Subcutaneous adipose tissue (tissue), 4 donors: ENCODE measurements around the gene BOC. TPM values are rescaled to one million over a fixed set of nuclear protein-coding genes. Genes with fewer than 3 reads are reported as not detected.

Source experiments
- total RNA-seq, 4 donors: library from RNA; depleted of rRNA; stranded (reverse); fragments of >200 nt; gene quantifications; one replicate each; pipeline ENCODE4 v1.1.0, GENCODE V29; 2016
- TF ChIP-seq, protein P1 (sequence below): fragments of 450-650 bp; IDR thresholded peaks from one replicate; pipeline ENCODE4 v1.5.1; 2016; ENCODE audit warnings: low read depth, mild to moderate bottlenecking, control low read depth, antibody characterized with exemption, moderate library complexity

Gene BOC
- total RNA-seq, 4 donors from 2014 or later, result 15.1 to 46.5 (median 28.4) TPM

DNA sequence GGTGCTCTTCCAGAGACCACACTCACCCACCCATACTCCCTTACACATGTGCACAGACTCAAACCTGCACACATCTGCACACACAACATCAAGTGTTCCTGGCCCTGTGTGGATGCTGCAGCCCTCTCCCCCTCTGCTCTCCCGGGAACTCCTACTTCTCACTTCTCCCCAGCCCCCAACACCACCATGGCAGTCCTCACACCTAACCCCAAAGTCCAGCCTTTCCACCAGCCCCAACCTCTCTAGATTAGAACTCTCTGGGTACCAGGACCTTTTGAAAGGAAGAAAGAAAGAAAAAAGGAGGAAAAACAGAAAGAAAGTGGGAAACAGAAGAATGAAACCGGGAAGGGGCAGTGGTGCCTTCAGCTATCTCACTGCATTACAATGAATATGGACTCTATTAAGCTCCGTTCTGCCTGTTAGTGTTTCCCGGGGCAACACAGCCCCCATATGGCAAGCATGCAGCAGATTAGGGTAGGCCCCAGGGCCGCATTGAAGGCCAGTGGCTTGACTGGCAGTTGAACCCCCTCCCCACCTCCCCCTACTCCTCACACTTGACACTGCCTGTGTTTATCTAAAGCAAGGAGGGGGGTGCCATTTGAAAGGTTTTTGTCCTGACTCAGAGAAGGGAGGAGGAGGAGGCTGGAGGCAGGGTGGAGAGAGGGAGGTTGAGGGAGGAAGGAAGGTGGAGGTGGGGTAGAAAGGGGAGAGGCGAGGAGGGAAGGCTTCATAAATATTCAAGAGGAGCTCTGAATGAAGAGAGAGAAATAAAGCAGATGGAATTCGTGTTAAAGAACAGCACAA lies 30.1 kb downstream of the BOC start:
- TF ChIP-seq, protein P1, sequence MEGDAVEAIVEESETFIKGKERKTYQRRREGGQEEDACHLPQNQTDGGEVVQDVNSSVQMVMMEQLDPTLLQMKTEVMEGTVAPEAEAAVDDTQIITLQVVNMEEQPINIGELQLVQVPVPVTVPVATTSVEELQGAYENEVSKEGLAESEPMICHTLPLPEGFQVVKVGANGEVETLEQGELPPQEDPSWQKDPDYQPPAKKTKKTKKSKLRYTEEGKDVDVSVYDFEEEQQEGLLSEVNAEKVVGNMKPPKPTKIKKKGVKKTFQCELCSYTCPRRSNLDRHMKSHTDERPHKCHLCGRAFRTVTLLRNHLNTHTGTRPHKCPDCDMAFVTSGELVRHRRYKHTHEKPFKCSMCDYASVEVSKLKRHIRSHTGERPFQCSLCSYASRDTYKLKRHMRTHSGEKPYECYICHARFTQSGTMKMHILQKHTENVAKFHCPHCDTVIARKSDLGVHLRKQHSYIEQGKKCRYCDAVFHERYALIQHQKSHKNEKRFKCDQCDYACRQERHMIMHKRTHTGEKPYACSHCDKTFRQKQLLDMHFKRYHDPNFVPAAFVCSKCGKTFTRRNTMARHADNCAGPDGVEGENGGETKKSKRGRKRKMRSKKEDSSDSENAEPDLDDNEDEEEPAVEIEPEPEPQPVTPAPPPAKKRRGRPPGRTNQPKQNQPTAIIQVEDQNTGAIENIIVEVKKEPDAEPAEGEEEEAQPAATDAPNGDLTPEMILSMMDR, result no peak

DNA sequence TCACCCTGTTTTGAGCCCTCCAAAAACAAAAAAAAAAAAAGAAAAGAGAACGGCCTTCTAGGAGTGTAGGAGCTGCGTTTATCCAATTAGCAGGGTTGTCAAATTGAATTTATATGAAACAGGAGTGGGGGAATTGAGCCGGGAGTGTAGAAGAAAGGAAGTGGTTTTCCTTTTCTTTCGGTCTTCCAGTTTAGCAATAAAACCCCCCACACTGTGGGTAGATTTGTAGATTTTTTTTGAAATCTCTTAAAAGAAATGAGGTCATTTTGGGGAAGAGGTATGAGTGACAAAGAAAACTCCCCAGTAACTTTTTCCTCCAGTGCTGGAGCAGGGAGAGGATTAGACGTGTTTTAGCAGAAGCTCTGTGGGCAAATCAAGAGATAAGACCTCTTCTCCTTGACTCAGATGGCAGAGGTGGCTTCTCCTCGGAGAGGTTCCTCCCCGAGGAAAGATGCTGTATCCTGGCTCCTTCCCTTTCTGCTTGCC lies 30.8 kb downstream of the BOC start:
- TF ChIP-seq, protein P1, result no peak

DNA sequence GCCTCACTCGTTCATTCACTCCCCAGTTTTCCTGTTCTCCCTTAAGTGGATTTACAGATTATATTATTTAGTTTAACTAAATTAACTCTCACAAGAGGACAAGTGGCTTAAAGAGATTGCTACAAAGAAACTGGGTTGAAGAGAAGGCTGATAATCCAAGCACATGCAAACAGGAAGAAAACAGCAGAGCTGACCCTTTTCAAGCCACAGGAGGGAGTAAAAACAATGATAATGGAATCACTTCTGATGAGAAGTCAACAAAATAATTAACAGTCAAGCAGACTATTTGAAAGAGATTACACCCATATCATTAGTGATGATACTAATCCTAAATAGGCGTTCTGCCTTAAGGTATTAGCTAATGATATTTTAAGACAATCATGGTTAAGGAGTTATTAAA lies 31.7 kb downstream of the BOC start:
- TF ChIP-seq, protein P1, result no peak

DNA sequence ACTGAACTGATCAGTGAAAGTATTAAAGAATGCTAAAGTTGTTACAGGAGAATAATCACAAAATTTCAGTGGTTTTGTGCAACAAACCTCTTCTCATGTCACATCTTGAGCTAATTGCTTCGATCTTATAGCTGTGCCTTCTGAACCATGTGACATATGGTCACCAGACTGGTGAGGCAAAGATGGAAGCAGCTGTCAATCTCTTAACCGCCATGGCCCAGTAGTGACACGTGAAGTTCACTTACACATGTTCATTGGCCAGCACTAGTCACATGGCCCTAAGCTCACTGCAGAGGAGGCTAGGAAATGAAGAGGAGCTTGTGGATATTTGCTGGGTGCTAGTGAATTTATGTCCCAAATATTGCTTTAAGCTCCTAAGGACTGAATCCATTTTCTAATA lies 32.5 kb downstream of the BOC start:
- TF ChIP-seq, protein P1, result no peak

DNA sequence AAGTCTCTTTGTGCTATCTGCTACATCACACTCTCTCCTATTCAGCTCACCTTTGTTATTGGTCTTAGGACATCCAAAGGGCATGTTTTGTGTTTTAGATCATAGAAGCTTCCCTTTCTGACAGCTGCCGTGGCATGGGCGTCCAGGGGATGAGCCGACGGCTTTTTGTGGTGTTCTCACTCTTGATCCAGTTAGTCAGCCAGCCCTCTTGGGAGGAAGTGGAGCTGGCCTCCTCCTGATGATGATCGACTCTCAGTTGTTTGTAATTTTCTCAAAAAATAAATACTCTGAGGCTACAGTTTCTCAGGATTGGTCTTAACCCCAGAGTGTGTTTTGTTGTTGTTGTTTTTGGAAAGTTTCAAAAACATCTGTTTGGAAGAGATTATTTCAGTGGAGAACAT lies 34.4 kb downstream of the BOC start:
- TF ChIP-seq, protein P1, result no peak

DNA sequence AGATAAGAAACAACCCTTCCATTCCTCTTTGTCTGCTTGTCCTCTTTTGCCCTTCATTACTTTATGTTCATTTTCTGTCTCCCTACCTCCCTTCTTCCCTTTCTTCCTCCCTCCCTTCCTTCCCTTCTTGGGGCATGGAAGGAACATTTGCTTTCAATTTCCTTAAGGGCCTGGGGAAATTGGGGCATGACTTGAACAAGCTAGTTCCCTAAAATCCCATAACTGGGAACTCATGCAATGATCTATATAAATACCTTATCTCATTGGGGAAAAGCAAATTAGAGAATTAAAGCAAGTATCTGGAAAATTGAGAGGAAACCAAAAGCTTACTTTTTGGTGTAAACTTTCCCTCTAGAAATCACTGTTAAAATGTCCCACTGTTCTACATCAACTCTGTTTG lies 35.7 kb downstream of the BOC start:
- TF ChIP-seq, protein P1, result no peak

DNA sequence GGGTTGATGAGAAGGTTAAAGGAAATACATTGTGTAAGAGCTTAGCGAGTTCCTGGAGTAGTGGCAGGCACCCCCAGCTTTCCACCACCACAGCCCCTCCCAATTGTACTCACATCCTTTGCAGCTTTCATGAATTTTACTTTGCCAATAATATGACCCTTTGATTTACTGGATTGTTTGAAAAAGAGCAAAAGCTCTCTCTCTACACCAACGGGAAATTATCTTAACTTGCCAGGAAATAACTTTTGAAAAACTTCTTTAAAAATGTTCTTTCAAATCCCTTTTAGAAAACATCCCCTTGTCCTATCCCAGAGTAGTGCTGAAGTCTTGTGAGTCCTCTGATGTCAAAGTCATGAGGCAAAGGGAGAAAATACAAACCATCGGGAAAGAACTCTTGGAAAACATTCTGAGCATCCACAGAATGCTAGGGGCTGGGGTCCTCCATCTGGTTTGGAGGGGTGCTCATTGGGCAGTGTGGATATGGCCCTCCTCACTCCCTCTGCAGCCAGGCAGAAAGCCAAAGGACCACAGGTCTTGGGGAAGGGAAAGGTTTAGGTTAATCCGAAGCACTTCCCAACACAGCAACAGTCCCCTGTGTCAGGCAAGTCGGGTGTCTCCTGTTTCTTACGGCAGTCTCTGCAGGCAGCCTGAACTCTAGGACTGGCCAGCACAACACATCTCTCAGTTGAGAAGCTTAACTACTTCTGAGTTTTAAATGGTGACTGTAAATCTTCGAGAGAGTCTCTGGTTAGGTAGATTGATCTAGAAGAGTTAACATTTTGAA lies 36.5 kb downstream of the BOC start:
- TF ChIP-seq, protein P1, result no peak
